GM19467 (cell line): Measurements from ENCODE around the gene TEX14.
"Not testable (repeated sequence)": the region's sequence is repeated elsewhere in the genome, so short reads cannot be mapped to it uniquely, and the experiment has no call there.

Experiments used
- ATAC-seq: cut with Tn5 transposase; IDR thresholded peaks from one replicate; pipeline ENCODE4 v1.9.1; 2021; ENCODE audit warnings: mild to moderate bottlenecking, moderate library complexity; ENCODE audit not compliant: unreplicated experiment

Gene TEX14

DNA sequence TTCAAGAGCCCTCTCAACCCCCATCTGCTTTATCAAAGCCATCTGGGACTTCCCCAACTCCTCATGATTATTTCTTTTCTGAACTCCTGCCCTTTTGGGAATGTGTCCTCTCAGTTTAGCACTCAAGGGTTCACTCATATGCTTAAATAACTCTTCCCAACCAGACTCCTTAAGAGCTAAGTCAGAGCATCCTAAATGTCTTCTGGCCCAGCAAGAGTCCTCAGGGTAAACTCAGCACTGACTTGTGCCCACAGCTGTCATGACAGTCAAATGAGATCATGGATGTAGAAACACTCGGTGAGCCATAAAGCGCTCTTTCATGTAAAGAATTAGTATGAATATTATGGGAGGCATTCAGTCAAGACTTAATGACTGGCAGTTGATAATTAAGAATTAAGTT lies 85.9 kb downstream of the TEX14 start:
- no peak for ATAC-seq

DNA sequence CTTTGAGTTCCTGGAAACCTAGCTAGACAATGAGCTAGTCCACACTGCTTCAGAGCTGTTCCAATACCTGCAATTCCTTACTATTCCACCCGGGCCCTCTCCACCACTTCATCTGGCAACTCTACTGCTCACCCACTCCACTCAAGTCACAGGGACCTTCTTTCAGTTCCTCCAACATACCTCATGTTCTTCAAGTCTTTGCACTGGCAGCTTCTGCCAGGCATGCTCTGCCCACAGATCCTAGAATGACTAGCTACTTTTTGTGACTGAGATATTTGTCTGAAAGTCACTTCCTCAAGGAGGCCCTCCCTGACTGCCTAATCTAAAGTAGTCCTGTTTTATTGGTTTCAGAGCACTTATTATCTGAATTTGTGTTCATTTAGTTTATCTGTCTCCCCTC lies 86.4 kb downstream of the TEX14 start:
- ATAC-seq = no peak

DNA sequence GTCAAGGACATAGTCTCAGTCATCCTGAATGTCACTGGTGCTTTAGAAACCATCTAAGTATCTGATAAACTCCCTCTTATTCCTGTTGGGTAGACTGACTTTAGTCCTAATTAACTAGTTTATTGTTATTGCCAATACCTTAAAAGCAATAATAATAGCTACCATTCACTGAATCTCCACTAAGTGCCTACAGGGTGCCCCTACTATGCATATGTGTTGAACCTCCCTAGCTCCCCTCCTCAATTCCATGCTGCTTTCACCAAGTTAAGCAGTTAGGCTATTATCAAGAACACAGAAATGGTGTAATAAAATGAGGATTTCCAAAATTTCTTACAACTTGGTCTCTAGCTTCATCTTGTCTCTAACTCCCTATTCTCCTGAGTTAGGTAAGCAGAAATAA lies 89.9 kb downstream of the TEX14 start:
- no peak for ATAC-seq

DNA sequence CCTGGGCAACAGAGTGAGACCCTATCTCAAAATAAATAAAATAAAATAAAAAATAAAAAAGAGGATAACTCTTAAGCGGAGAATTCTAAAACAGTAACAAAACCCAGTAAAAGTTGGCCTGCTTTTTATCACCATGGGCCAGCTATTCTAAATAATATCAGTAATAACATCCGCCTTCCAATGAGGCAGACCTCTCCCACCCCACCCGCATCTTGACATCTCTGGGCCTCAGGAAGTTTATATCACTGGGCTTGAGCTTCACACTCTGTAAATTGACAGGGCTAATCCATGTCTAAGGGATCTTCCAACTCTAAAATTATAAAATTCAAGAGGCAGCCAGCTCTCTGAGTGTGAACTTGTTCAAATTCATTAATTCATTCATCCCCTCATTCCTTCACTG lies 94.5 kb downstream of the TEX14 start:
- ATAC-seq = no peak

DNA sequence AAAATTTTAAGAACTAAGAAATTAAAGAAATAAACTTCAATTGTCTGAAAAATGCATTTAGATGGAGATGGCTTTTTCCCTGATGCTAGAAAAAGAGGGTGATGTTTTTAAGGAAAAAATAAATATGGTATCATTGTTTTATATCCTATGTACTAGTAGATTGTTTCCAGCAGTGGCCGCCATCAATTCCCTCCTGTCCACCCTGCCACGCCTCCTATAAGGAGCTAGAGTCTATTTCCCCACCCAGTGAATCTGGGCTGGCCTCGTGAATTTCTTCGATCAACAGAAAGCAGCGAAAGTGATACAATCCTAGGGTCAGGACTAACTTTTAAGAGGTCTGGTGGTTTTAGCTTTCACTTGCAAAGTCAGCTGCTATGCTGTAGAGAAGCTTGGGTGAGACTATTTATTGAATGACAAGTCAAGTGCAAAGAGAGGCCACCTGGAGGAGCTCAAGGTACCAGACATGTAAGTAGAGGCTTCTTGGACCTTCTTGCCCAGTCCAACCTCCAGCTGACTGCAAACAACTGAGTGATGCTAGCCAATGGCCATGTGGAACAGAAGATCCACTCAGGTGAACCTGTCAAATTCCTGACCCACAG lies 96.6 kb downstream of the TEX14 start:
- ATAC-seq = no peak

DNA sequence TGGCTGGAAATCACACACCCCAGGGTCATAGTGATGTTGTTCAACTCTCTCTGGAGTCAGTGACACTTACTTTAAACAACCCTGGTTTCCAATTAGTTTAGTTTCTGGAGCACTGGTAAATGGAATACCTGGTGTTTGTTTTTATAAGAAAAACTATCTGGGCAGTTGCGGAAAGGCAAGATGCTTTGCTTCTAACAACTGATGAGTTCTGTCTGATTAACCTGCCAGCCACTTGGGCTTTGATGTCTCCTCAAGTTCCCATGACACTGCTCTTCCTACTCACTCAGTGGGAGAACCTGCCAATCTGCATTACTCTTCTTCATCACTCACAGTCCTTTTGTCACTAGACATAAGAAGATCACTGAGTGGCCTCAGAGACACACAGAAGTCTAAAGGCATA lies 98.7 kb downstream of the TEX14 start:
- ATAC-seq = no peak

- ATAC-seq = no peak
Measured at GRCh38 chr17:58591455-58591854, 100.4 kb downstream of the TEX14 start.

DNA sequence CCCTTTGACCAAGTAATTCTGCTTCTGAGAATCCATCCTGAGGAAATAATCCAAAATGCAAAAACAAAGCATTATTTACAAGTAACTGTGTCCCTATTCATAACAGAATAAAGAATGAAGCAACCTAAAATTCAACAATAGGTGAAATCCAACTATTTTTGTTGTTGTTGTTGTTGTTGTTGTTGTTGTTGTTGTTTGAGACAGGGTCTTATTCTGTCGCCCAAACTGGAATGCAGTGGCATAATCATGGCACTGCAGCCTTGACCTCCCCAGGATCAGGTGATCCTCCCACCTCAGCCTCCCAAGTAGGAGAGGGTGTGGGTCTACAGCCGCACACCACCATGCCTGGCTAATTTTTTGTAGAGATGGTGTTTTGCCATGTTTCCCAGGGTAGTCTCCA lies 101.5 kb downstream of the TEX14 start:
- no peak for ATAC-seq

GRCh38 chr17:58587713-58588117 lies 104.1 kb downstream of the TEX14 start:
- no peak for ATAC-seq

GRCh38 chr17:58586009-58586644 lies 105.7 kb downstream of the TEX14 start:
- no peak for ATAC-seq

DNA sequence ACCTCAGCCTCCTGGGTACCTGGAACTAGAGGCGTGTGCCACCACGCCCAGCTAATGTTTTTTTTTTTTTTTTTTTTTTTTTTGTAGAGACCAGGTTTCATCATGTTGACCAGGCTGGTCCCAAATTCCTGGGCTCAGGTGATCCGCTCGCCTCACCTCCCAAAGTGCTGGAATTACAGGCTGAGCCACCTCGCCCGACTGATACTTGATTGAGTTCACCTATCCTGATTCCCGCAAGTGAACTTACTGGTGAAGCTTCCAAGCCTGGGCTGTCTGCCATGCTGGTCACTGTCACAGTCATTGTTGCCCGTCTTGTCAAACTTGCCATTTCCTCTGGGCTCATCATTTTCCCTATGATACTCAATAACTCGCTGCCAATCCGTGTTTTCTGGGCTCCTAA lies 106.3 kb downstream of the TEX14 start:
- no peak for ATAC-seq

DNA sequence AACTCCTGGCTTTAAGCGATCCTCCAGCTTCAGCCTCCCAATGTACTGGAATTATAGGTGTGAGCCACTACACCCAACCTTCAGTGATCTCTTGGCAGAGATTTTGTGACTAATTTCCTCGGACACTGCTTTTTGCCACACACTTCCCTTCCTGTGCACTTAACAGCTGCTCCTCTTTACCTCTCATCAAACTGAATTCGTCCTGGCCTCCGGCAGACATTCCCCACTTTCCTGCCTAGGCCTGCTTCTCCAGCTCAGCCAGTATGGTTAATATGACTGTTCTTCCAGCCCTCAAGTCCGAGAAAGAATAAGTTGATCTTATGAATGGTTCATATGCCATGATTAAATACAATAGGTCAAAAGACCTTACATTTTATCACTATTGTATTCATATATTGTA lies 108.4 kb downstream of the TEX14 start:
- ATAC-seq = no peak

GRCh38 chr17:58582718-58583117 lies 109.1 kb downstream of the TEX14 start:
- ATAC-seq = not testable (repeated sequence)

DNA sequence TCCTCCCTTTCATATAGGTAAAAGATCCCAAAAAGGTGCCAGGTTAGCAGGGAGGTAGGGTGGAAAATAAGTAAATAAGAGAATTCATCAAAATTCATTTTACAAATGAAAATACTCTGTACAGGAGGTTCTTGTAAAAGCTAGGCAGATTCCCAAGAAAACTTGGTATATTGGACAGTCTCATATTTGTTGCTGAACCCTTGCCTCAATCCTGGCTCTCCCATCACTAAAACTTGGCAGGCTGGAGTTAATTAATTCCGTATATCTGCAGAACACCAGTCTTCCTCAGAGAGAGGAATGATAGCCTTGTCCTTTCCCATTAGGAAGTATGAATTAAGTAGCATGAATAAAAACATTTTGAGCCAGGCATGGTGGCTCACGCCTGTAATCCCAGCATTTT lies 111.2 kb downstream of the TEX14 start:
- no peak for ATAC-seq

- ATAC-seq = no peak
Measured at GRCh38 chr17:58577696-58578095, 114.1 kb downstream of the TEX14 start.

DNA sequence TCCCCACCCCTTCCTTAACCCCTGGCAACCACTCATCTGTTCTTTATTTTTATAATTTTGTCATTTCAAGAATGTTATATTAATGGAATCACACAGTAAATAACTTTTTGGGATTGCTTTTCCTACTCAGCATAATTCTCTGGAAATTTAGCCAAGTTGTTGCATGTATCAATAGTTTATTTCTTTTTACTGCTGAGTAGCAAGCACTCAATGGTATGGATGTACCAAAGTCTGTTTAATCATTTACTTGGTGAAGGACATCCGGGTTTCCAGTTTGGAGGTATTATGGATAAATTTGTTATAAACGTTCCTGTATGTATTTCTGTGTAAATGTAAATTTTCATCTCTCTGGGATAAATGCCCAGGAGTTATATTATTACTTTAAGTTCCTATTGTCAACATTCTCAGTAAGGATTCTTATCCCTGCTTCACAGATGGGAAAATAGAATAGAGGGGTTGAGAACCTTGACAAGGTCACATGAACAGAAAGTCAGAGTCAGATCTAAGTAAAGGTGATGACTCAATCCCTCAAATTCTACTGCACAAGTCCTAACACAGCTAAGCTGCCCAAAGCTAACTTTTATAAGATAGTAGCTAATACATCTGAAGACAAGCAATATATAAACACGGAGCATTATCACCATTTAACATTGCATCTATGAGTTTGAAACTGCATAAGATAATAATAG lies 115.0 kb downstream of the TEX14 start:
- no peak for ATAC-seq

- ATAC-seq = no peak
Measured at GRCh38 chr17:58575511-58575910, 116.3 kb downstream of the TEX14 start.

GRCh38 chr17:58574025-58574424 lies 117.8 kb downstream of the TEX14 start:
- ATAC-seq = no peak

DNA sequence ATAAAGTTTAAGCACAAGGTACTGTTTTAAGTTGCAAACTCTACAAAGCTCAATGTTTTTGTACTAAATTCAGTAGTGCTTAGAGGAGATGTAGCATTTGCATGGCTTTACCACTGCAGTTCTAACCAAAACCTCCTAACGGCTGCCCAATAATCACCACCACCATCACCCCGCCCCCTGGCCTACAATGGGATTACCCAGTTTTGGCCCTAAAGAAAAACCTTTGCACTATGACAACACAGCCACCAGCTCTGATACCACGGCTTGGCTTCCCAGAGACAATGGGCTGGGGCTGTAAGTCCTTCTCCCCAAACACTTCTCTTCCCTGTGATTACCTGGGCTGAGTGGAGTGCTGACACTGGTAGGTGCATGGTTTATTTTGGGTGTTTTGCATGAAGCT lies 119.0 kb downstream of the TEX14 start:
- no peak for ATAC-seq

GRCh38 chr17:58570758-58571157 lies 121.1 kb downstream of the TEX14 start:
- ATAC-seq = no peak

DNA sequence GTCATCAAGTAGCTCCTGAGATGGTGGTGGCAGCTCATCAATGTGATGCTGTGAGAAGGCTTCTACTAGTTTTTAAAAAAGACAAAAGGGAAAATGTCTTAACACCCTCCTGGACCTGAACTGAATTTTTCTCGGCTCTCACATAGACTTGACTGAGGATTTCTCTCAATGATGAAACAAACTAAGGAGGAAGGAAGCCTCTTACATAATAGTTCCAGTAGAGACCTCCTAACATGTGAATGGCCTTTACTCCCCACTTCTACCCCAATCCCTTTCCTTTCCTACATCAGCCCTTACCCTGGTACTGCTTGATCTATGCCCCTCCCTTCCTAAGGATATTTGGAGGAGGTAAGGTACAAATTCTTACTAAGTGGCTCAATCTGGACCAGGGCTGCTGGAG lies 122.6 kb downstream of the TEX14 start:
- ATAC-seq = no peak

DNA sequence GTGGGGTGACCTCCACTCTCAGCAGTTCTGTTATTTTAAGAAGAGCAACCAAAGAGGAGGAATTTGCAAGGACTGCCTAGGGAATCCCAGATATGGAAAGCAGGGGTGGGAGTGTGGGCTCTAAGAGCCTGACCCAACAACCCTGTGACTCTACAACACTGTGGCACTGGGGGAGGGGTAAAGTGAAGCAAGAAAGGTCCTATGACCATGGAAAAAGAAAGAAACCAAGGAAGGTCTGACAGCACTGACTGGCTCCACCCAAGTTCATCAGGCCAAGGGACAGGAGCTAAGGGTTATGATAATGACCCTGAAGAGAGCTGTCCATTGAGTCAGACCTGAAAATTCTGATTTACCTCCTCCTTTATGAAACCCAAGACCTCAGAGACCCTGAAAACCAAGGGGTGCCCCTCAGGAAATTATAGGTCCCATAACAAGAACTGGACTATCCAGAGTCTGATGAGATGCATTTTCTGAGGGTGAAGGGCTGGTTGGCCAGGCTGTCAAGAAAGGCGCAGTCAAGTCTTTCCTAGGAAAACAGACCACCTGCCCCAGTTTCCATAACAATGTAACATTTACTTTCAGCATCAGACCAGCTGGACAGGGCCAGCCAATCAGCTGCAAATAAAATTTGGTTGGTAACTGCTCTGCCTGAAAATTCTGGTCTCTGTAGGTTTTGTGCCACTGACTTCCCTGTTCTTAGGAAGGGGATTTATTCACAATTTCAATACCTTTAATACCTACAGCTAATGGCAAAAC lies 123.6 kb downstream of the TEX14 start:
- ATAC-seq = no peak
